H9 (cell line): ENCODE results near the gene RNF40. TPM values are rescaled to one million over a fixed set of nuclear protein-coding genes. Genes with fewer than 3 reads are reported as not detected.

Experiments
- DNase-seq: peaks from one replicate; pipeline ENCODE4 v3.0.0-alpha.2; 2017
- H2AFZ ChIP-seq: one replicate; pipeline ENCODE4 v1.6.1; 2013; ENCODE audit warnings: mild to moderate bottlenecking, low read length, control low read depth, moderate library complexity
- H2AK5ac ChIP-seq: 2 replicates; pipeline ENCODE4 v1.6.1; 2013; ENCODE audit warnings: low read length, control low read depth, mixed read lengths; ENCODE audit not compliant: insufficient read length
- H2BK120ac ChIP-seq: one replicate; pipeline ENCODE4 v1.6.1; 2013; ENCODE audit warnings: low read depth, mild to moderate bottlenecking, low read length, control low read depth, inconsistent platforms; ENCODE audit not compliant: poor library complexity, severe bottlenecking
- H2BK12ac ChIP-seq: 2 replicates; pipeline ENCODE4 v1.6.1; 2013; ENCODE audit warnings: low read length, control low read depth, mixed read lengths, low read depth; ENCODE audit not compliant: insufficient read length
- H2BK15ac ChIP-seq: 2 replicates; pipeline ENCODE4 v1.6.1; 2013; ENCODE audit warnings: low read depth, low read length, control low read depth
- H2BK20ac ChIP-seq: one replicate; pipeline ENCODE4 v1.6.1; 2013; ENCODE audit warnings: low read depth, mild to moderate bottlenecking, low read length, control low read depth, inconsistent platforms; ENCODE audit not compliant: poor library complexity, severe bottlenecking
- H2BK5ac ChIP-seq: 2 replicates; pipeline ENCODE4 v1.6.1; 2013; ENCODE audit warnings: low read length, control low read depth, mixed read lengths; ENCODE audit not compliant: insufficient read length
- H3K14ac ChIP-seq: 2 replicates; pipeline ENCODE4 v1.6.1; 2013; ENCODE audit warnings: low read length, control low read depth; ENCODE audit not compliant: insufficient read depth
- H3K18ac ChIP-seq: 2 replicates; pipeline ENCODE4 v1.6.1; 2013; ENCODE audit warnings: low read depth, mild to moderate bottlenecking, mixed read lengths, low read length, control low read depth; ENCODE audit not compliant: insufficient read length
- H3K23ac ChIP-seq: 2 replicates; pipeline ENCODE4 v1.6.1; 2013; ENCODE audit warnings: low read length, control low read depth, mixed read lengths, low read depth; ENCODE audit not compliant: insufficient read length
- H3K23me2 ChIP-seq: 2 replicates; pipeline ENCODE4 v1.6.1; 2013; ENCODE audit warnings: low read depth, mild to moderate bottlenecking, mixed read lengths, low read length, control low read depth; ENCODE audit not compliant: insufficient read length, poor library complexity, severe bottlenecking
- H3K27ac ChIP-seq: 2 replicates; pipeline ENCODE4 v1.5.1; 2013; ENCODE audit warnings: low read length, control low read depth, mixed read lengths, low read depth; ENCODE audit not compliant: insufficient read length
- H3K27me3 ChIP-seq: 2 replicates; pipeline ENCODE4 v1.6.1; 2013; ENCODE audit warnings: low read length, control low read depth, inconsistent platforms; ENCODE audit not compliant: insufficient read depth
- H3K4ac ChIP-seq: 2 replicates; pipeline ENCODE4 v1.6.1; 2013; ENCODE audit warnings: low read depth, mild to moderate bottlenecking, control low read depth, inconsistent platforms, low read length, moderate library complexity
- H3K4me1 ChIP-seq: 2 replicates; pipeline ENCODE4 v1.6.1; 2013; ENCODE audit warnings: low read length, control low read depth, inconsistent platforms; ENCODE audit not compliant: insufficient read depth
- H3K4me2 ChIP-seq: 2 replicates; pipeline ENCODE4 v1.6.1; 2013; ENCODE audit warnings: low read length, control low read depth, mixed read lengths; ENCODE audit not compliant: insufficient read length, insufficient read depth
- H3K56ac ChIP-seq: 2 replicates; pipeline ENCODE4 v1.6.1; 2013; ENCODE audit warnings: low read depth, mild to moderate bottlenecking, mixed read lengths, low read length, control low read depth; ENCODE audit not compliant: insufficient read length
- H3K79me1 ChIP-seq: 2 replicates; pipeline ENCODE4 v1.6.1; 2013; ENCODE audit warnings: low read depth, mild to moderate bottlenecking, moderate library complexity, low read length, control low read depth, inconsistent platforms; ENCODE audit not compliant: insufficient read depth, poor library complexity, severe bottlenecking
- H3K79me2 ChIP-seq: 2 replicates; pipeline ENCODE4 v1.6.1; 2013; ENCODE audit warnings: low read length, control low read depth, inconsistent platforms; ENCODE audit not compliant: insufficient read depth
- H3K9ac ChIP-seq: 2 replicates; pipeline ENCODE4 v1.6.1; 2013; ENCODE audit warnings: low read length, control low read depth, mixed read lengths; ENCODE audit not compliant: insufficient read length; ENCODE audit errors: extremely low read depth
- H3K9me3 ChIP-seq: one replicate; pipeline ENCODE4 v1.6.1; 2013; ENCODE audit warnings: low read depth, low read length, inconsistent platforms; ENCODE audit not compliant: control insufficient read depth
- H3T11ph ChIP-seq: one replicate; pipeline ENCODE4 v1.6.1; 2013; ENCODE audit warnings: mild to moderate bottlenecking, low read length, control low read depth, inconsistent platforms
- H4K20me1 ChIP-seq: one replicate; pipeline ENCODE4 v1.6.1; 2013; ENCODE audit not compliant: control insufficient read depth, insufficient read length, insufficient read depth
- H4K5ac ChIP-seq: 2 replicates; pipeline ENCODE4 v1.6.1; 2013; ENCODE audit warnings: low read depth, mild to moderate bottlenecking, mixed read lengths, low read length, control low read depth; ENCODE audit not compliant: insufficient read length
- H4K8ac ChIP-seq: replicated peaks from 2 replicates; pipeline ENCODE4 v1.6.1; 2013; ENCODE audit warnings: low read length, control low read depth, mixed read lengths, low read depth; ENCODE audit not compliant: insufficient read length
- H4K91ac ChIP-seq: 2 replicates; pipeline ENCODE4 v1.6.1; 2013; ENCODE audit warnings: low read depth, mild to moderate bottlenecking, moderate library complexity, mixed read lengths, low read length, control low read depth; ENCODE audit not compliant: insufficient read length
- H3K27ac Mint-ChIP-seq, 3 experiments: 2 replicates in 2 of 3; 3 replicates in 1 of 3; pipeline ENCODE4 v1.8.0; 2020 to 2021; ENCODE audit warnings: mixed read lengths in 3 of 3, mild to moderate bottlenecking in 1 of 3, moderate library complexity in 1 of 3
- H3K27me3 Mint-ChIP-seq: 2 replicates; pipeline ENCODE4 v1.8.0; 2021; ENCODE audit warnings: low read depth, mild to moderate bottlenecking, moderate library complexity, mixed read lengths
- H3K36me3 Mint-ChIP-seq, 3 experiments: 2 replicates in 2 of 3; 3 replicates in 1 of 3; pipeline ENCODE4 v1.8.0; 2020 to 2021; ENCODE audit warnings: low read depth in 3 of 3, mixed read lengths in 3 of 3; ENCODE audit not compliant: insufficient read depth in 1 of 3
- H3K4me1 Mint-ChIP-seq, 2 experiments: 2 replicates each; pipeline ENCODE4 v1.8.0; 2020; ENCODE audit warnings: mixed read lengths in 2 of 2
- H3K4me3 Mint-ChIP-seq, 2 experiments: 2 replicates in 1 of 2; 3 replicates in 1 of 2; pipeline ENCODE4 v1.8.0; 2020 to 2021; ENCODE audit warnings: mild to moderate bottlenecking in 2 of 2, mixed read lengths in 2 of 2, moderate library complexity in 1 of 2
- H3K9me3 Mint-ChIP-seq, 2 experiments: 2 replicates in 1 of 2; 3 replicates in 1 of 2; pipeline ENCODE4 v1.8.0; 2020; ENCODE audit warnings: mild to moderate bottlenecking in 2 of 2, mixed read lengths in 2 of 2, moderate library complexity in 1 of 2
- CTCF ChIP-seq: fragments of 200-600 bp; sonication (generic); conservative IDR thresholded peaks from 3 replicates; pipeline ENCODE4 v1.8.0; 2021; ENCODE audit warnings: antibody characterized with exemption, mild to moderate bottlenecking
- WGBS: extraction: QIAGEN DNeasy Blood & Tissue Kit; methylation state at CpG from one replicate; pipeline ENCODE4 v1.1.7; 2013; ENCODE audit warnings: missing lambda C conversion rate, low lambda C conversion rate, mixed read lengths; ENCODE audit not compliant: insufficient read length; ENCODE audit errors: extremely low coverage; 5-methylcytosine and 5-hydroxymethylcytosine counted together
- total RNA-seq: library from RNA; stranded (reverse); gene quantifications from 2 replicates; pipeline ENCODE4 v1.2.1, GENCODE V29; 2021

The RNF40 gene
- total RNA-seq, 1 experiment from 2014 or later, result 103 TPM

GRCh38 chr16:30785126-30786106 lies 23.3 kb downstream of the RNF40 start:
- Histone ChIP-seq H3K9ac (peak overlapping the region; percentile 75), H4K8ac (no peak overlapping the region)

More at GRCh38 chr16:30785126-30786106, 23.3 kb downstream of the RNF40 start:
- Histone ChIP-seq H2BK120ac (no peak overlapping the region), H4K91ac (no peak overlapping the region), H4K20me1 (peaks cover 3% of the 10 kb centered on the region), H3K18ac (no peak overlapping the region), H3K79me1 (peaks cover 5% of the 10 kb centered on the region), H2BK15ac (no peak overlapping the region), H2AFZ (no peak overlapping the region), H3K23ac (no peak overlapping the region), H3K4me1 (no peaks in the 10 kb centered on the region), H3K79me2 (peaks cover 3% of the 10 kb centered on the region; the same call in 1 of the 2 replicates), H3K4me2 (peak overlapping the region; percentile 69), H3K4ac (no peak overlapping the region), H2BK12ac (no peak overlapping the region), H3K9me3 (no peaks in the 10 kb centered on the region), H2BK5ac (no peak overlapping the region), H3T11ph (no peak overlapping the region), H3K27ac (no peak overlapping the region), H3K27me3 (no peaks in the 10 kb centered on the region), H2AK5ac (no peak overlapping the region), H2BK20ac (no peak overlapping the region), H3K23me2 (peaks cover 12% of the 10 kb centered on the region), H3K14ac (no peak overlapping the region), H4K5ac (no peak overlapping the region), H3K56ac (no peak overlapping the region)
- H3K4me1 Mint-ChIP-seq, result peaks cover 12 to 18% of the 10 kb centered on the region in 2 experiments
- H3K27ac Mint-ChIP-seq, result no peak overlapping the region; a peak in 1 of 7 replicates
- TF ChIP-seq CTCF, result no peak
- no CpG with 5 or more reads among the region's 7 CpGs for WGBS
- H3K4me3 Mint-ChIP-seq, result peak overlapping the region; percentile 85 to 91
- H3K27me3 Mint-ChIP-seq, result peaks cover 1% of the 10 kb centered on the region
- H3K36me3 Mint-ChIP-seq, result peaks cover 14 to 36% (median 26%) of the 10 kb centered on the region in 3 experiments; a peak in 6 of 7 replicates
- no peak for DNase-seq
- no peaks in the 10 kb centered on the region for H3K9me3 Mint-ChIP-seq
